Testis (tissue), 2 donors: ENCODE results near the gene YBEY.

Source experiments
- CTCF ChIP-seq, 3 experiments: fragments of 450-650 bp in 2 of 3; fragments of 200-600 bp in 1 of 3; sonication (generic) in 1 of 3; IDR thresholded peaks; one replicate each; pipeline ENCODE4 v1.5.1; 2016 to 2019; ENCODE audit warnings: antibody characterized with exemption in 3 of 3, mild to moderate bottlenecking in 2 of 3, moderate library complexity in 1 of 3
- POLR2A ChIP-seq: fragments of 450-650 bp; IDR thresholded peaks from one replicate; pipeline ENCODE4 v1.6.1; 2017; ENCODE audit warnings: antibody characterized with exemption, mild to moderate bottlenecking, moderate library complexity

- TF ChIP-seq CTCF (IDR thresholded peaks at IDR 0.05) (no peak), POLR2A (no peak)
Measured at GRCh38 chr21:46269466-46269865, 16.7 kb upstream of the YBEY start.
